Measurements from ENCODE around the gene KIF7.

Gene KIF7

DNA sequence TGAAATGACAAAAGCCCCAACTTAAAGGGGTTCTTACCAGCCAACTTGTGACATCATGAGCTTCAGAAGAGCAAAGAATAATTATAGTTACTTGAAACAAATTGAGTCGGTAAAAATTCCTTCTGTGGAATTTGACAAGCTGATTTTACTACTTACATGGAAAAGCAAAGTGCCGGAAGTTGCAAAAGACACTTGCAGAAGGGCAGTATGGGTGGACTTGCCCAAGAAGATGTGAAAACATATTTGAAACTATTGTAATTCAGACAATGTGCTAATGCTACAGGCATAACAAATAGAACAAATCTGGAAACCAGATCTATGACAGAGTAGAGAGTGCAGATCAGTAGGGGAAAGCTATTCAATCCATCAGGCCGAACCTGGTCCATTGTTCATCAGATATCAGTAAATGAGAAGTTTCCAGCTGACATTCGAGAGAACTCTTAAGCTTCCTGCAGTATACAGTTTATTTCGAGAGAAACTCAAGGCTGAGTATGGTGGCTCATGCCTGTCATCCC, 2.5 kb upstream of the KIF7 start:
- Histone ChIP-seq H3K4me3 (ENCODE audit: low read depth in 1 of 2, low read length in 2 of 2) (no peak overlapping the region), H3K4me1 (ENCODE audit: control insufficient read depth in 1 of 2, insufficient read depth in 2 of 2, low read length in 2 of 2) (peaks cover 4 to 17% of the 10 kb centered on the region in 2 donors), H3K27ac (ENCODE audit: low read length) (no peak overlapping the region), H3K9me3 (ENCODE audit: control insufficient read depth in 1 of 2, low read length in 2 of 2) (no peaks in the 10 kb centered on the region), H3K36me3 (ENCODE audit: control insufficient read depth in 1 of 2, insufficient read depth in 2 of 2, low read length in 2 of 2) (no peaks in the 10 kb centered on the region), H3K27me3 (ENCODE audit: low read depth, low read length) (no peaks in the 10 kb centered on the region)

- no peak overlapping the region for H3K27ac ChIP-seq (ENCODE audit: low read length)
- H3K36me3 ChIP-seq (ENCODE audit: control insufficient read depth in 1 of 2, insufficient read depth in 2 of 2, low read length in 2 of 2) = no peaks in the 10 kb centered on the region
- no peaks in the 10 kb centered on the region for H3K27me3 ChIP-seq (ENCODE audit: low read depth, low read length)
- H3K9me3 ChIP-seq (ENCODE audit: control insufficient read depth in 1 of 2, low read length in 2 of 2) = no peaks in the 10 kb centered on the region
- peaks cover 0 to 17% of the 10 kb centered on the region in 2 donors for H3K4me1 ChIP-seq (ENCODE audit: control insufficient read depth in 1 of 2, insufficient read depth in 2 of 2, low read length in 2 of 2)
- H3K4me3 ChIP-seq (ENCODE audit: low read depth in 1 of 2, low read length in 2 of 2) = no peak overlapping the region
Observed at GRCh38 chr15:89656116-89656815, 999 bp upstream of the KIF7 start.

DNA sequence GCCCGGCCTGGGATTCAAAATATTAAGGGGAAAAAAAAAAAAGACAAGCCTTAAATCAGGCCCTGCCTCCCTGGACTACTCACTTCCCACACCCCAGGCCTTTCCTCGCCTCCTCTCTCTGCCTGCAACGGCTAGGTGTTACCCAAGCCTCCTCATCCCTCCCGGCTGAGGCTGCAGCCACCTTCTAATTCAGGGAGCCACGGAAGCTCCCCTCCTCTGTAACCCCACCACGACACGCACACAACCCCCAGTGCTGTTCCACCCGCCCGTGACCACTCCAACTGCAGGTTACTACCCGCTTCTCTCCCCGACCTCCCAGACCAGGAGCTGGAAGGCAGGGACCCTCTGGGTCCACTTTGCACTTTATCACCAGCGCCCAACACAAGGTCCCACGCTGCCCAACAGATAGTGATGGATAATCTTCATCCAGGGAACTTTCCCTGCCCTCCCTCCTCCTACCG, 936 bp downstream of the KIF7 start:
- Histone ChIP-seq H3K4me1 (ENCODE audit: control insufficient read depth in 1 of 2, insufficient read depth in 2 of 2, low read length in 2 of 2) (peaks cover 0 to 17% of the 10 kb centered on the region in 2 donors), H3K27ac (ENCODE audit: low read length) (no peak overlapping the region), H3K9me3 (ENCODE audit: control insufficient read depth in 1 of 2, low read length in 2 of 2) (no peaks in the 10 kb centered on the region), H3K4me3 (ENCODE audit: low read depth in 1 of 2, low read length in 2 of 2) (peak overlapping the region; percentile 56 to 84), H3K36me3 (ENCODE audit: control insufficient read depth in 1 of 2, insufficient read depth in 2 of 2, low read length in 2 of 2) (peaks cover 0 to under 1% of the 10 kb centered on the region in 2 donors), H3K27me3 (ENCODE audit: low read depth, low read length) (no peaks in the 10 kb centered on the region)

DNA sequence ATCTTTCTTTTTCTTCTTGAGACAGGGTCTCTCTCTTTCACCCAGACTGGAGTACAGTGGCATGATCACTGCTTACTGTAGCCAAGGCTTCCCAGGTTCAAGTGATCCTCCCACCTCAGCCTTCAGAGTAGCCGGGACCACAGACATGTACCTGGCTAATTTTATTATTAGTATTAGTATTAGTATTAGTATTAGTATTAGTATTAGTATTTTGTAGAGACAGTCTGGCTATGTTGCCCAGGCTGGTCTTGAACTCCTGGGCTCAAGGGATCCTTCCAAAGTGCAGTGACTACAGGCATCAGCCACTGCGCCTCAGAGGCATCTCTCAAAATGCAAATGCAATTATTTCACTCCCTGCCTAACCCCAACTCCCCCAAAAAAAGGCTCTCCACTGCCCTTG, 1.7 kb downstream of the KIF7 start:
- H3K27me3 ChIP-seq (ENCODE audit: low read depth, low read length) = no peaks in the 10 kb centered on the region
- H3K4me1 ChIP-seq (ENCODE audit: control insufficient read depth in 1 of 2, insufficient read depth in 2 of 2, low read length in 2 of 2) = peaks cover 0 to 17% of the 10 kb centered on the region in 2 donors
- no peak overlapping the region for H3K4me3 ChIP-seq (ENCODE audit: low read depth in 1 of 2, low read length in 2 of 2)
- no peak overlapping the region for H3K27ac ChIP-seq (ENCODE audit: low read length)
- H3K36me3 ChIP-seq (ENCODE audit: control insufficient read depth in 1 of 2, insufficient read depth in 2 of 2, low read length in 2 of 2) = peaks cover 0 to 5% of the 10 kb centered on the region in 2 donors
- H3K9me3 ChIP-seq (ENCODE audit: control insufficient read depth in 1 of 2, low read length in 2 of 2) = no peaks in the 10 kb centered on the region

GRCh38 chr15:89652666-89653065, 2.6 kb downstream of the KIF7 start:
- Histone ChIP-seq H3K9me3 (ENCODE audit: control insufficient read depth in 1 of 2, low read length in 2 of 2) (no peaks in the 10 kb centered on the region), H3K27me3 (ENCODE audit: low read depth, low read length) (no peaks in the 10 kb centered on the region)

GRCh38 chr15:89652131-89652530, 3.1 kb downstream of the KIF7 start:
- Histone ChIP-seq H3K4me3 (ENCODE audit: low read depth in 1 of 2, low read length in 2 of 2) (no peak overlapping the region), H3K27ac (ENCODE audit: low read length) (no peak overlapping the region), H3K36me3 (ENCODE audit: control insufficient read depth in 1 of 2, insufficient read depth in 2 of 2, low read length in 2 of 2) (peaks cover 0 to 5% of the 10 kb centered on the region in 2 donors), H3K9me3 (ENCODE audit: control insufficient read depth in 1 of 2, low read length in 2 of 2) (no peaks in the 10 kb centered on the region), H3K4me1 (ENCODE audit: control insufficient read depth in 1 of 2, insufficient read depth in 2 of 2, low read length in 2 of 2) (peaks cover 0 to 19% of the 10 kb centered on the region in 2 donors), H3K27me3 (ENCODE audit: low read depth, low read length) (no peaks in the 10 kb centered on the region)

More at GRCh38 chr15:89652666-89653065, 2.6 kb downstream of the KIF7 start:
- peaks cover 0 to 5% of the 10 kb centered on the region in 2 donors for H3K36me3 ChIP-seq (ENCODE audit: control insufficient read depth in 1 of 2, insufficient read depth in 2 of 2, low read length in 2 of 2)
- no peak overlapping the region for H3K4me3 ChIP-seq (ENCODE audit: low read depth in 1 of 2, low read length in 2 of 2)
- H3K4me1 ChIP-seq (ENCODE audit: control insufficient read depth in 1 of 2, insufficient read depth in 2 of 2, low read length in 2 of 2) = peaks cover 0 to 17% of the 10 kb centered on the region in 2 donors
- no peak overlapping the region for H3K27ac ChIP-seq (ENCODE audit: low read length)

- peaks cover 0 to 5% of the 10 kb centered on the region in 2 donors for H3K36me3 ChIP-seq (ENCODE audit: control insufficient read depth in 1 of 2, insufficient read depth in 2 of 2, low read length in 2 of 2)
- H3K27me3 ChIP-seq (ENCODE audit: low read depth, low read length) = no peaks in the 10 kb centered on the region
- H3K27ac ChIP-seq (ENCODE audit: low read length) = no peak overlapping the region
- no peak overlapping the region for H3K4me3 ChIP-seq (ENCODE audit: low read depth in 1 of 2, low read length in 2 of 2)
- no peaks in the 10 kb centered on the region for H3K9me3 ChIP-seq (ENCODE audit: control insufficient read depth in 1 of 2, low read length in 2 of 2)
- peaks cover 0 to 10% of the 10 kb centered on the region in 2 donors for H3K4me1 ChIP-seq (ENCODE audit: control insufficient read depth in 1 of 2, insufficient read depth in 2 of 2, low read length in 2 of 2)
Observed at GRCh38 chr15:89649716-89650115, 5.6 kb downstream of the KIF7 start.

DNA sequence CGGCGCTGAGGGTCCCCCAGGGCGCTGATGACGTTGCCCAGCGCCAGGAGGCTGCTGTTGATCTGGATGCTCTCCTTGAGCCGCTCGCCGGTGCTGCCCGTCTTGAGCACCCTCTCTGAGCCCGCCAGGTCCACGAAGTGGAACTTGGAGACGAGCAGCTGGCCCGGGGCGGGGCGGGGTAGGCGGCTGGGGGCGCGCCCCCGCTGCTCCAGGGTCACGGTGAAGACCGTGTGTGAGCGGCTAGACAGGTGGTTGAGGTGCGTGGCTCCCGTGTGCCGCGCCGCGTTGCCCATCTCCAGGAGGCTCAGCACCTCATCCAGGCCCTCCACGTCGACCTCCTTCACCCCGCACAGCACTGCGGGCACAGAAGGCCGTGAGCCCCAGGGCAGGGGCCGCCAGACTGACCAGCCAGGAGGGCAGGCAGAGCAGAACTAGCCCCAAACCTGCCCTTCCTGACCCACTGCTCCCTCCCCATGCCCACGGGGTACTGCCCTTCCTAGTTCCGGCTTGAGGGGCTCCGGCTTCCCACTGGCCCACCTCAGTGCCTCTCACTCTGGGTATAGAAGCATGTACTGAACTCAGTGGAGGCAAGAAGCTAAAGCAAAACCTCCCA, 6.1 kb downstream of the KIF7 start:
- H3K27me3 ChIP-seq (ENCODE audit: low read depth, low read length) = no peaks in the 10 kb centered on the region
- H3K9me3 ChIP-seq (ENCODE audit: control insufficient read depth in 1 of 2, low read length in 2 of 2) = no peaks in the 10 kb centered on the region
- H3K27ac ChIP-seq (ENCODE audit: low read length) = no peak overlapping the region
- peaks cover 0 to 4% of the 10 kb centered on the region in 2 donors for H3K4me1 ChIP-seq (ENCODE audit: control insufficient read depth in 1 of 2, insufficient read depth in 2 of 2, low read length in 2 of 2)
- H3K4me3 ChIP-seq (ENCODE audit: low read depth in 1 of 2, low read length in 2 of 2) = no peak overlapping the region
- H3K36me3 ChIP-seq (ENCODE audit: control insufficient read depth in 1 of 2, insufficient read depth in 2 of 2, low read length in 2 of 2) = peaks cover 0 to 5% of the 10 kb centered on the region in 2 donors

DNA sequence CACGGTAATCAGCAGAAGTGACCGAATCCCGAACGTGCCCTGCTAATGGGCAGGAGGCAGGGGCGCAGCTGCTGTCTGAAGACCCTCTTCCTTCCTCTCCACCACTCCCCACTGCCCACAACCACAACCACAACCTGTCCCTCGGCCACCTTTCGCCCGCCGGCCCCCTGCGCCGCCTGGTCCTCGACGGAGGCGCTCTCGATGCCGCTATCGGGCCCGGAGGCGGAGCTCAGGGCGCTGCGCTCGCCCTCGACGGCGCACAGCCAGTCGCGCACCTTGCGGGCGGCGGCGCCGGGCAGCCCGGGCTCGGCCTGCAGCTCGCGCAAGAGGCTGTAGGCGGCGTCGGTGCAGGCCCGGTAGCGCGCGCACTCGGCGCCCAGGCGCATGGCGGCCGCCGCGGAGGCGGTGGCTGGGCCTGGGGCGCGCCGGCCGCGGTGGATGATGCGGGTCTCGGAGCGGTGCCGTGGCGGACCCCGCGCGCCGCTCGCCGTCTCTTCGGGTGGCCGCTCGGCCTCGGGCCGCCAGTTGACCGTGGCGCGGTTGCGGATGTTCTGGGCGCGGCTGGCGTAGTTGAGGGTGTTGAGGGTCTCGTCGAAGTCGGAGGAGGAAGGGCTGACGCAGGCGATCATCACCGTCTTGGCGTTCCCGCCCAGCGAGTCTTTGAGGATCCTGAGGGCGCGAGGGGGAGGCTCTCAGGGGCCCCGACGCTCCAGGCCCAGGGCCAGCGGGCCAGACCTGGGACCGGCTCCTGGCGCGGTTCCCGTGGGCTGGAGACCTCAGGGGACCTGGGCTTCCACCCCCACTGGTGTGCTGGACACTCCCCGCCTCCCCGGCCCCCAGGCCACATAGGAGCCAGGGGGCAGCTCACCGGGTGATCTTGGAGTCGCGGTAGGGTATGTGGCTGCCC, 6.9 kb downstream of the KIF7 start:
- H3K27me3 ChIP-seq (ENCODE audit: low read depth, low read length) = no peaks in the 10 kb centered on the region
- peaks cover 0 to 5% of the 10 kb centered on the region in 2 donors for H3K36me3 ChIP-seq (ENCODE audit: control insufficient read depth in 1 of 2, insufficient read depth in 2 of 2, low read length in 2 of 2)

GRCh38 chr15:89647191-89647851, 7.9 kb downstream of the KIF7 start:
- Histone ChIP-seq H3K4me1 (ENCODE audit: control insufficient read depth in 1 of 2, insufficient read depth in 2 of 2, low read length in 2 of 2) (peaks cover 0 to 4% of the 10 kb centered on the region in 2 donors), H3K9me3 (ENCODE audit: control insufficient read depth in 1 of 2, low read length in 2 of 2) (no peaks in the 10 kb centered on the region), H3K36me3 (ENCODE audit: control insufficient read depth in 1 of 2, insufficient read depth in 2 of 2, low read length in 2 of 2) (peaks cover 0 to 5% of the 10 kb centered on the region in 2 donors), H3K27me3 (ENCODE audit: low read depth, low read length) (no peaks in the 10 kb centered on the region), H3K4me3 (ENCODE audit: low read depth in 1 of 2, low read length in 2 of 2) (no peak overlapping the region), H3K27ac (ENCODE audit: low read length) (no peak overlapping the region)

More for the DNA sequence above, 6.9 kb downstream of the KIF7 start:
- no peak overlapping the region for H3K27ac ChIP-seq (ENCODE audit: low read length)
- H3K4me3 ChIP-seq (ENCODE audit: low read depth in 1 of 2, low read length in 2 of 2) = no peak overlapping the region
- H3K9me3 ChIP-seq (ENCODE audit: control insufficient read depth in 1 of 2, low read length in 2 of 2) = no peaks in the 10 kb centered on the region
- peaks cover 0 to 4% of the 10 kb centered on the region in 2 donors for H3K4me1 ChIP-seq (ENCODE audit: control insufficient read depth in 1 of 2, insufficient read depth in 2 of 2, low read length in 2 of 2)
